B cell (primary cell): ENCODE measurements around the gene P4HA3. TPM values are rescaled to one million over a fixed set of nuclear protein-coding genes. Genes with fewer than 3 reads are reported as not detected.

Source experiments
- ATAC-seq: fragments of 200-7000 bp; cut with Tn5 transposase; one replicate; pipeline ENCODE4 v1.10.0; 2021; ENCODE audit warnings: low read depth, mild to moderate bottlenecking, moderate number of reproducible peaks, moderate library complexity
- CTCF ChIA-PET: fragments of 350-600 bp; sonication (Branson Sonifier 250); formaldehyde crosslinking; loops from one replicate; lab custom pipeline; 2021; ENCODE audit warnings: antibody characterized with exemption, inconsistent platforms; lab: Charles Lee
- POLR2A ChIA-PET: fragments of 350-600 bp; sonication (Branson Sonifier 250); formaldehyde crosslinking; loops from one replicate; lab custom pipeline; 2021; ENCODE audit warnings: antibody characterized with exemption; lab: Charles Lee
- DNase-seq: peaks from one replicate; pipeline ENCODE4 v3.0.0; 2013
- H2AFZ ChIP-seq: 2 replicates; pipeline ENCODE4 v1.6.1; 2012; ENCODE audit warnings: mild to moderate bottlenecking, low read depth, low read length; ENCODE audit not compliant: insufficient read depth, poor library complexity, severe bottlenecking
- H3K27ac ChIP-seq, 2 donors: 1 replicate in 1 of 2; 2 replicates in 1 of 2; pipeline ENCODE4 v1.5.1; 2012 to 2013; ENCODE audit warnings: low read length in 2 of 2, mild to moderate bottlenecking in 2 of 2, moderate library complexity in 1 of 2
- H3K27me3 ChIP-seq, 4 experiments: fragments of 200-600 bp in 1 of 4; sonication (generic) in 1 of 4; replicated peaks in 1 of 4; 1 replicate in 2 of 4; 2 replicates in 2 of 4; pipeline versions ENCODE4 v1.6.1 to v1.7.0; 2013 to 2016; ENCODE audit warnings: low read length in 3 of 4, mild to moderate bottlenecking in 2 of 4, mixed read lengths in 1 of 4, moderate library complexity in 1 of 4; ENCODE audit not compliant: insufficient read depth in 4 of 4, control insufficient read depth in 3 of 4; ENCODE audit errors: control extremely low read depth in 1 of 4
- H3K36me3 ChIP-seq, 2 experiments: replicated peaks in 1 of 2; 1 replicate in 1 of 2; 2 replicates in 1 of 2; pipeline versions ENCODE4 v1.6.1 to v1.7.1; 2013; ENCODE audit warnings: low read length in 1 of 2; ENCODE audit not compliant: insufficient read depth in 2 of 2, control insufficient read depth in 1 of 2; ENCODE audit errors: control extremely low read depth in 1 of 2, extremely low read depth in 1 of 2
- H3K4me1 ChIP-seq, 2 donors: fragments of 200-600 bp in 1 of 2; sonication (generic) in 1 of 2; 1 replicate in 1 of 2; 2 replicates in 1 of 2; pipeline versions ENCODE4 v1.5.1 to v1.6.1; 2013 to 2017; ENCODE audit warnings: low read length in 2 of 2; ENCODE audit not compliant: control insufficient read depth in 2 of 2, insufficient read depth in 2 of 2
- H3K4me2 ChIP-seq: replicated peaks from 2 replicates; pipeline ENCODE3; 2012; ENCODE audit warnings: mild to moderate bottlenecking, low read depth, low read length; ENCODE audit not compliant: poor library complexity, severe bottlenecking
- H3K4me3 ChIP-seq, 5 experiments: fragments of 200-600 bp in 1 of 5; sonication (generic) in 1 of 5; 1 replicate in 3 of 5; 2 replicates in 2 of 5; pipeline versions ENCODE4 v1.5.1 to v1.7.0; 2011 to 2016; ENCODE audit warnings: low read length in 4 of 5, mild to moderate bottlenecking in 4 of 5, low read depth in 2 of 5, control low read depth in 1 of 5, moderate library complexity in 1 of 5; ENCODE audit not compliant: insufficient read depth in 1 of 5; ENCODE audit errors: control extremely low read depth in 1 of 5, extremely low read depth in 1 of 5
- H3K79me2 ChIP-seq: fragments of 200-600 bp; sonication (generic); one replicate; pipeline ENCODE4 v1.6.0; 2016; ENCODE audit warnings: low read length; ENCODE audit not compliant: control insufficient read depth, insufficient read depth
- H3K9ac ChIP-seq: fragments of 200-600 bp; sonication (generic); 2 replicates; pipeline ENCODE4 v1.6.1; 2017; ENCODE audit warnings: mild to moderate bottlenecking, low read length, moderate library complexity
- H3K9me3 ChIP-seq, 3 donors: one replicate each; pipeline versions ENCODE4 v1.6.1 to v1.7.1; 2013; ENCODE audit warnings: low read length in 2 of 3; ENCODE audit not compliant: control insufficient read depth in 2 of 3, insufficient read depth in 1 of 3; ENCODE audit errors: control extremely low read depth in 1 of 3
- H4K20me1 ChIP-seq: 2 replicates; pipeline ENCODE4 v1.6.0; 2012; ENCODE audit warnings: mild to moderate bottlenecking, low read length; ENCODE audit not compliant: insufficient read depth, control insufficient read depth, poor library complexity, severe bottlenecking
- H3K27ac Mint-ChIP-seq: one replicate; pipeline ENCODE4 v1.8.0; 2021; ENCODE audit warnings: mixed read lengths
- H3K27me3 Mint-ChIP-seq: one replicate; pipeline ENCODE4 v1.8.0; 2021; ENCODE audit warnings: mixed read lengths
- H3K4me1 Mint-ChIP-seq: one replicate; pipeline ENCODE4 v1.8.0; 2021; ENCODE audit warnings: mixed read lengths
- H3K4me3 Mint-ChIP-seq: one replicate; pipeline ENCODE4 v1.8.0; 2021; ENCODE audit warnings: mixed read lengths
- H3K9me3 Mint-ChIP-seq: one replicate; pipeline ENCODE4 v1.8.0; 2022; ENCODE audit warnings: mixed read lengths; ENCODE audit not compliant: insufficient read depth
- CTCF ChIP-seq: fragments of 200-600 bp; IDR thresholded peaks from one replicate; pipeline ENCODE4 v1.8.0; 2022; ENCODE audit warnings: antibody characterized with exemption, mild to moderate bottlenecking
- EZH2 ChIP-seq: IDR thresholded peaks from 2 replicates; pipeline ENCODE4 v1.6.1; 2012; ENCODE audit warnings: borderline replicate concordance, low read depth, mild to moderate bottlenecking, moderate library complexity, low read length; ENCODE audit not compliant: insufficient read depth, poor library complexity, severe bottlenecking
- WGBS: methylation state at CpG from one replicate; pipeline ENCODE4 v1.1.5; 2013; ENCODE audit warnings: missing lambda C conversion rate; ENCODE audit not compliant: insufficient coverage; 5-methylcytosine and 5-hydroxymethylcytosine counted together
- intact Hi-C: fragments of 100-400 bp; cut with micrococcal nuclease; formaldehyde crosslinking; loops from one replicate; pipeline ENCODE4 v1.10.0; 2022
- polyA plus RNA-seq: library from polyadenylated mRNA; depleted of rRNA; stranded (reverse); fragments of >200 nt; gene quantifications from 2 replicates; pipeline ENCODE4 v1.2.3, GENCODE V29; 2012
- total RNA-seq, 2 donors: library from RNA; stranded (reverse); fragments of 120-200 nt in 1 of 2; gene quantifications; 1 replicate in 1 of 2; 2 replicates in 1 of 2; pipeline versions ENCODE4 v1.2.3 to v1.2.4, GENCODE V29; 2013 to 2022

P4HA3 gene
- total and polyA plus RNA-seq, 2 donors (not counting 1 experiment from before 2014, with no cell fraction given), result not detected

- peaks cover 0 to 13% (median 2%) of the 10 kb centered on the region in 4 experiments for H3K27me3 ChIP-seq
- H3K9me3 Mint-ChIP-seq, result no peaks in the 10 kb centered on the region
- no peak overlapping the region for H2AFZ ChIP-seq
- DNase-seq (no peak), ATAC-seq (no peak)
- no peak overlapping the region for H3K4me3 Mint-ChIP-seq
- CTCF ChIA-PET, result interaction anchor here (1.4 kb wide), 1 partner anchor 11 kb away, joined by 4 read pairs; no protein-coding TSS in a partner anchor
- no peaks in the 10 kb centered on the region for H3K79me2 ChIP-seq
- peaks cover 8% of the 10 kb centered on the region for H3K27me3 Mint-ChIP-seq
- H3K9ac ChIP-seq, result no peak overlapping the region
- H3K4me1 ChIP-seq, result no peaks in the 10 kb centered on the region
- TF ChIP-seq CTCF (no peak), EZH2 (no peak)
- H3K27ac Mint-ChIP-seq, result no peak overlapping the region
- H3K9me3 ChIP-seq, result peaks cover 0 to 5% (median 0%) of the 10 kb centered on the region in 3 donors
- intact Hi-C loops, result no loop called here
- POLR2A ChIA-PET, result no interaction called here
- H3K4me1 Mint-ChIP-seq, result no peaks in the 10 kb centered on the region
- no peaks in the 10 kb centered on the region for H4K20me1 ChIP-seq
- no peak overlapping the region for H3K4me3 ChIP-seq
- WGBS, result 80% methylated on average over 1 of the region's 2 CpGs
- no peak overlapping the region for H3K4me2 ChIP-seq
- H3K36me3 ChIP-seq, result no peaks in the 10 kb centered on the region
- no peak overlapping the region for H3K27ac ChIP-seq
Measured at GRCh38 chr11:74262725-74263124, 48.7 kb downstream of the P4HA3 start.

GRCh38 chr11:74257959-74258553, 53.4 kb downstream of the P4HA3 start:
- Mint-ChIP-seq H3K27ac (no peak overlapping the region), H3K4me3 (no peak overlapping the region), H3K9me3 (no peaks in the 10 kb centered on the region), H3K27me3 (peaks cover 4% of the 10 kb centered on the region), H3K4me1 (no peaks in the 10 kb centered on the region)
- Histone ChIP-seq H3K36me3 (peaks cover 0 to 9% of the 10 kb centered on the region in 2 experiments), H3K27ac (no peak overlapping the region), H3K79me2 (no peaks in the 10 kb centered on the region), H3K4me3 (no peak overlapping the region), H3K27me3 (peaks cover 0 to 12% (median 2%) of the 10 kb centered on the region in 4 experiments), H4K20me1 (no peaks in the 10 kb centered on the region), H2AFZ (no peak overlapping the region), H3K9me3 (peaks cover 0 to 5% (median 0%) of the 10 kb centered on the region in 3 donors), H3K4me2 (no peak overlapping the region), H3K4me1 (no peaks in the 10 kb centered on the region), H3K9ac (no peak overlapping the region)
- ChIA-PET CTCF (interaction anchor here (1.0 to 1.5 kb wide), 3 partner anchors 10 to 195 kb away, joined by 4 to 5 read pairs (median 4); no protein-coding TSS in a partner anchor), POLR2A (no interaction called here)
- 100% methylated on average over 1 of the region's 4 CpGs for WGBS
- TF ChIP-seq EZH2 (no peak), CTCF (no peak)
- ATAC-seq (no peak), DNase-seq (no peak)
- intact Hi-C loops, result loop anchor here (5.0 kb wide), 1 partner anchor 314 kb away; no protein-coding TSS in a partner anchor
